HL-60 (cell line): ENCODE data around the gene DAGLA.

ENCODE experiments used
- POLR2AphosphoS5 ChIP-seq: IDR thresholded peaks from 2 replicates; pipeline ENCODE4 v1.6.1; 2012; ENCODE audit warnings: low read depth
- TF ChIP-seq, protein P1 (sequence below): IDR thresholded peaks from one replicate; pipeline ENCODE4 v1.5.1; 2011; ENCODE audit warnings: low read length, control low read depth, inconsistent platforms; ENCODE audit not compliant: insufficient read depth
- TF ChIP-seq, protein P2 (sequence below): IDR thresholded peaks from 2 replicates; pipeline ENCODE4 v1.6.1; 2012; ENCODE audit warnings: low read depth; ENCODE audit not compliant: insufficient replicate concordance

DNA sequence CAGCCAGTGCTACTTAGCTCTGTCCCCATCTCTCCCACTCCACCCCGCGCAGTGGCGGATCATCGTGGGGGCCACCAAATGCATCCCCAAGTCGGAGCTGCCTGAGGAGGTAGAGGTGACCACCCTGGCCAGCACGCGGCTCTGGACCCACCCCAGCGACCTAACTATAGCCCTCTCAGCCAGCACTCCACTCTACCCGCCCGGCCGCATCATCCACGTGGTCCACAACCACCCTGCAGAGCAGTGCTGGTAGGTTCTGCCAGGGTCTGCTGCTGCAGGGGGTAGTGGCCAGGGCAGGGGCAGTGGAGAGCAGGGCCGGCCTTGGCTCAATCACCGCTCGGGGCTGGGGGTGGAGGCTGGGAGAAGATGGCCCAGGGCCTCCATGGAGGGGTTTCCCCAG is 59.2 kb downstream of the DAGLA start:
- TF ChIP-seq, protein P1, sequence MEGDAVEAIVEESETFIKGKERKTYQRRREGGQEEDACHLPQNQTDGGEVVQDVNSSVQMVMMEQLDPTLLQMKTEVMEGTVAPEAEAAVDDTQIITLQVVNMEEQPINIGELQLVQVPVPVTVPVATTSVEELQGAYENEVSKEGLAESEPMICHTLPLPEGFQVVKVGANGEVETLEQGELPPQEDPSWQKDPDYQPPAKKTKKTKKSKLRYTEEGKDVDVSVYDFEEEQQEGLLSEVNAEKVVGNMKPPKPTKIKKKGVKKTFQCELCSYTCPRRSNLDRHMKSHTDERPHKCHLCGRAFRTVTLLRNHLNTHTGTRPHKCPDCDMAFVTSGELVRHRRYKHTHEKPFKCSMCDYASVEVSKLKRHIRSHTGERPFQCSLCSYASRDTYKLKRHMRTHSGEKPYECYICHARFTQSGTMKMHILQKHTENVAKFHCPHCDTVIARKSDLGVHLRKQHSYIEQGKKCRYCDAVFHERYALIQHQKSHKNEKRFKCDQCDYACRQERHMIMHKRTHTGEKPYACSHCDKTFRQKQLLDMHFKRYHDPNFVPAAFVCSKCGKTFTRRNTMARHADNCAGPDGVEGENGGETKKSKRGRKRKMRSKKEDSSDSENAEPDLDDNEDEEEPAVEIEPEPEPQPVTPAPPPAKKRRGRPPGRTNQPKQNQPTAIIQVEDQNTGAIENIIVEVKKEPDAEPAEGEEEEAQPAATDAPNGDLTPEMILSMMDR: no peak
- no peak for TF ChIP-seq POLR2AphosphoS5
- TF ChIP-seq, protein P2, sequence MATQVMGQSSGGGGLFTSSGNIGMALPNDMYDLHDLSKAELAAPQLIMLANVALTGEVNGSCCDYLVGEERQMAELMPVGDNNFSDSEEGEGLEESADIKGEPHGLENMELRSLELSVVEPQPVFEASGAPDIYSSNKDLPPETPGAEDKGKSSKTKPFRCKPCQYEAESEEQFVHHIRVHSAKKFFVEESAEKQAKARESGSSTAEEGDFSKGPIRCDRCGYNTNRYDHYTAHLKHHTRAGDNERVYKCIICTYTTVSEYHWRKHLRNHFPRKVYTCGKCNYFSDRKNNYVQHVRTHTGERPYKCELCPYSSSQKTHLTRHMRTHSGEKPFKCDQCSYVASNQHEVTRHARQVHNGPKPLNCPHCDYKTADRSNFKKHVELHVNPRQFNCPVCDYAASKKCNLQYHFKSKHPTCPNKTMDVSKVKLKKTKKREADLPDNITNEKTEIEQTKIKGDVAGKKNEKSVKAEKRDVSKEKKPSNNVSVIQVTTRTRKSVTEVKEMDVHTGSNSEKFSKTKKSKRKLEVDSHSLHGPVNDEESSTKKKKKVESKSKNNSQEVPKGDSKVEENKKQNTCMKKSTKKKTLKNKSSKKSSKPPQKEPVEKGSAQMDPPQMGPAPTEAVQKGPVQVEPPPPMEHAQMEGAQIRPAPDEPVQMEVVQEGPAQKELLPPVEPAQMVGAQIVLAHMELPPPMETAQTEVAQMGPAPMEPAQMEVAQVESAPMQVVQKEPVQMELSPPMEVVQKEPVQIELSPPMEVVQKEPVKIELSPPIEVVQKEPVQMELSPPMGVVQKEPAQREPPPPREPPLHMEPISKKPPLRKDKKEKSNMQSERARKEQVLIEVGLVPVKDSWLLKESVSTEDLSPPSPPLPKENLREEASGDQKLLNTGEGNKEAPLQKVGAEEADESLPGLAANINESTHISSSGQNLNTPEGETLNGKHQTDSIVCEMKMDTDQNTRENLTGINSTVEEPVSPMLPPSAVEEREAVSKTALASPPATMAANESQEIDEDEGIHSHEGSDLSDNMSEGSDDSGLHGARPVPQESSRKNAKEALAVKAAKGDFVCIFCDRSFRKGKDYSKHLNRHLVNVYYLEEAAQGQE: no peak
